Measurements from ENCODE around the gene ABCE1.

Gene ABCE1

GRCh38 chr4:145069361-145069760 is 28.8 kb upstream of the ABCE1 start:
- H2AFZ ChIP-seq (ENCODE audit: low read depth, low read length), result no peak overlapping the region

DNA sequence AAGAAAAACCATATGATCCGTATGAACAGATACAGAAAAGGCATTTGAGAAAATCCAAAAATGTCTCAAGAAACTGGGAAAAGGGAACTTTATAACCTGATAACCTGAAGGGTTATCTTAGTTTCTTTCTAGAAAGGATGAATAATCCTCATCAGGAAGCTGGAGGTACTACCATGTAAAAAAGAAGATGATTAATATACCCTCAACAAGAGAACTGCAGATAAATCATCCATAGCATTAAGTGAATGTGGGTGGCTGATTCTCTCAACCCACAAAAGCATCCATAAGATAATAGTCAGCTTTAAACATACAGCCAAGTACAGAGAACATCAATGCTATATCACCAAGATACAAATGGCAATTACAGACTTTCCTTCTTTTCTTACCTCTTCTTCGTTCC is 26.6 kb upstream of the ABCE1 start:
- no peak for TF ChIP-seq EZH2phosphoT487 (IDR thresholded peaks at IDR 0.05; ENCODE audit: low read depth)
- TF ChIP-seq, protein P1, sequence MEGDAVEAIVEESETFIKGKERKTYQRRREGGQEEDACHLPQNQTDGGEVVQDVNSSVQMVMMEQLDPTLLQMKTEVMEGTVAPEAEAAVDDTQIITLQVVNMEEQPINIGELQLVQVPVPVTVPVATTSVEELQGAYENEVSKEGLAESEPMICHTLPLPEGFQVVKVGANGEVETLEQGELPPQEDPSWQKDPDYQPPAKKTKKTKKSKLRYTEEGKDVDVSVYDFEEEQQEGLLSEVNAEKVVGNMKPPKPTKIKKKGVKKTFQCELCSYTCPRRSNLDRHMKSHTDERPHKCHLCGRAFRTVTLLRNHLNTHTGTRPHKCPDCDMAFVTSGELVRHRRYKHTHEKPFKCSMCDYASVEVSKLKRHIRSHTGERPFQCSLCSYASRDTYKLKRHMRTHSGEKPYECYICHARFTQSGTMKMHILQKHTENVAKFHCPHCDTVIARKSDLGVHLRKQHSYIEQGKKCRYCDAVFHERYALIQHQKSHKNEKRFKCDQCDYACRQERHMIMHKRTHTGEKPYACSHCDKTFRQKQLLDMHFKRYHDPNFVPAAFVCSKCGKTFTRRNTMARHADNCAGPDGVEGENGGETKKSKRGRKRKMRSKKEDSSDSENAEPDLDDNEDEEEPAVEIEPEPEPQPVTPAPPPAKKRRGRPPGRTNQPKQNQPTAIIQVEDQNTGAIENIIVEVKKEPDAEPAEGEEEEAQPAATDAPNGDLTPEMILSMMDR (IDR thresholded peaks at IDR 0.05; ENCODE audit: low read depth, low read length), result no peak
- peaks cover 4% of the 10 kb centered on the region; the same call in 1 of the 2 replicates for H4K20me1 ChIP-seq (ENCODE audit: insufficient read depth, low read length)
- H3K9ac ChIP-seq (ENCODE audit: low read length), result no peak overlapping the region
- no peak overlapping the region for H3K27ac ChIP-seq (ENCODE audit: low read length)
- peaks cover 9% of the 10 kb centered on the region for H3K36me3 ChIP-seq (replicated peaks; ENCODE audit: low read depth, low read length)
- H3K4me3 ChIP-seq (ENCODE audit: low read length), result no peak overlapping the region
- H3K27me3 ChIP-seq (ENCODE audit: low read depth, low read length), result no peaks in the 10 kb centered on the region
- H3K79me2 ChIP-seq (ENCODE audit: low read length), result peaks cover 16% of the 10 kb centered on the region
- H3K9me3 ChIP-seq (ENCODE audit: insufficient read depth, low read length), result no peaks in the 10 kb centered on the region
- H2AFZ ChIP-seq (ENCODE audit: low read depth, low read length), result no peak overlapping the region
- no peak overlapping the region for H3K4me2 ChIP-seq (ENCODE audit: low read length)
- H3K4me1 ChIP-seq (ENCODE audit: low read length), result no peaks in the 10 kb centered on the region

More at GRCh38 chr4:145069361-145069760, 28.8 kb upstream of the ABCE1 start:
- Histone ChIP-seq H3K4me1 (ENCODE audit: low read length) (no peaks in the 10 kb centered on the region), H3K79me2 (ENCODE audit: low read length) (peaks cover 6% of the 10 kb centered on the region; the same call in 1 of the 2 replicates), H3K9me3 (ENCODE audit: insufficient read depth, low read length) (no peaks in the 10 kb centered on the region), H3K9ac (ENCODE audit: low read length) (no peak overlapping the region), H4K20me1 (ENCODE audit: insufficient read depth, low read length) (no peaks in the 10 kb centered on the region), H3K27me3 (ENCODE audit: low read depth, low read length) (no peaks in the 10 kb centered on the region), H3K36me3 (replicated peaks; ENCODE audit: low read depth, low read length) (no peaks in the 10 kb centered on the region), H3K4me2 (ENCODE audit: low read length) (no peak overlapping the region), H3K4me3 (ENCODE audit: low read length) (no peak overlapping the region), H3K27ac (ENCODE audit: low read length) (no peak overlapping the region)
- TF ChIP-seq EZH2phosphoT487 (IDR thresholded peaks at IDR 0.05; ENCODE audit: low read depth), result no peak
- TF ChIP-seq, protein P1 (IDR thresholded peaks at IDR 0.05; ENCODE audit: low read depth, low read length), result no peak

GRCh38 chr4:145075742-145076468 is 22.2 kb upstream of the ABCE1 start:
- H4K20me1 ChIP-seq (ENCODE audit: insufficient read depth, low read length), result peaks cover 10% of the 10 kb centered on the region; the same call in 1 of the 2 replicates
- no peak overlapping the region for H3K4me2 ChIP-seq (ENCODE audit: low read length)
- no peak overlapping the region for H2AFZ ChIP-seq (ENCODE audit: low read depth, low read length)
- no peaks in the 10 kb centered on the region for H3K27me3 ChIP-seq (ENCODE audit: low read depth, low read length)
- no peak overlapping the region for H3K9ac ChIP-seq (ENCODE audit: low read length)
- H3K27ac ChIP-seq (ENCODE audit: low read length), result no peak overlapping the region
- peaks cover 38% of the 10 kb centered on the region for H3K79me2 ChIP-seq (ENCODE audit: low read length)
- TF ChIP-seq EZH2phosphoT487 (IDR thresholded peaks at IDR 0.05; ENCODE audit: low read depth), result no peak
- TF ChIP-seq, protein P1 (IDR thresholded peaks at IDR 0.05; ENCODE audit: low read depth, low read length), result no peak
- H3K4me1 ChIP-seq (ENCODE audit: low read length), result no peaks in the 10 kb centered on the region
- H3K36me3 ChIP-seq (replicated peaks; ENCODE audit: low read depth, low read length), result peaks cover 27% of the 10 kb centered on the region
- H3K4me3 ChIP-seq (ENCODE audit: low read length), result no peak overlapping the region
- H3K9me3 ChIP-seq (ENCODE audit: insufficient read depth, low read length), result no peaks in the 10 kb centered on the region

- Histone ChIP-seq H3K36me3 (replicated peaks; ENCODE audit: low read depth, low read length) (peaks cover 27% of the 10 kb centered on the region), H3K79me2 (ENCODE audit: low read length) (peaks cover 38% of the 10 kb centered on the region), H4K20me1 (ENCODE audit: insufficient read depth, low read length) (peaks cover 10% of the 10 kb centered on the region; the same call in 1 of the 2 replicates), H3K27ac (ENCODE audit: low read length) (no peak overlapping the region), H2AFZ (ENCODE audit: low read depth, low read length) (no peak overlapping the region), H3K27me3 (ENCODE audit: low read depth, low read length) (no peaks in the 10 kb centered on the region), H3K4me2 (ENCODE audit: low read length) (no peak overlapping the region), H3K4me3 (ENCODE audit: low read length) (no peak overlapping the region), H3K4me1 (ENCODE audit: low read length) (no peaks in the 10 kb centered on the region), H3K9me3 (ENCODE audit: insufficient read depth, low read length) (no peaks in the 10 kb centered on the region), H3K9ac (ENCODE audit: low read length) (no peak overlapping the region)
- TF ChIP-seq, protein P1 (IDR thresholded peaks at IDR 0.05; ENCODE audit: low read depth, low read length), result no peak
- no peak for TF ChIP-seq EZH2phosphoT487 (IDR thresholded peaks at IDR 0.05; ENCODE audit: low read depth)
These were observed 21.6 kb upstream of the ABCE1 start for GRCh38 chr4:145076469-145076855.
